K562 (cell line): ENCODE measurements around the gene MATR3. TPM values are rescaled to one million over a fixed set of nuclear protein-coding genes. Genes with fewer than 3 reads are reported as not detected.

Source experiments
- ATAC-seq: fragments of 200-7000 bp; cut with Tn5 transposase; 3 replicates; pipeline ENCODE4 v1.9.1; 2020; ENCODE audit warnings: moderate library complexity
- BruUV-seq: library from RNA; stranded (reverse); fragments of 400-500 nt; replicated peaks from 2 replicates; lab custom pipeline; 2021; lab: Mats Ljungman, UMichigan
- CTCF ChIA-PET: fragments of 300-600 bp; formaldehyde crosslinking; extraction: SDS; loops from one replicate; lab custom pipeline; 2021; ENCODE audit warnings: low intra/inter-chr PET ratio; lab: Yijun Ruan, JAX
- POLR2A ChIA-PET: fragments of 300-600, 350-650 bp; sonication (Branson Sonifier 250); formaldehyde crosslinking; extraction: SDS; loops from one replicate; lab custom pipeline; 2021; ENCODE audit warnings: antibody characterized with exemption, inconsistent platforms; lab: Yijun Ruan, JAX
- DNase-seq, 4 experiments: peaks; one replicate each; pipeline versions ENCODE4 v3.0.0 to v3.0.0-alpha.2; 2011 to 2018; ENCODE audit warnings: low spot score in 3 of 4, mixed read lengths in 3 of 4; ENCODE audit errors: extremely low read depth in 1 of 4
- FAIRE-seq: peaks from 2 replicates; lab custom pipeline; 2011; peaks lifted over from hg19 to GRCh38; lab: Jason Lieb, UNC
- H2AFZ ChIP-seq: 2 replicates; pipeline ENCODE4 v1.6.0; 2011; ENCODE audit warnings: low read depth, low read length, control low read depth, inconsistent platforms
- H3K27ac ChIP-seq: fragments of 200-600 bp; 3 replicates; pipeline ENCODE4 v1.8.0; 2011; ENCODE audit warnings: low read depth, mild to moderate bottlenecking, control low read depth, inconsistent platforms, low read length, moderate library complexity, mixed read lengths; ENCODE audit errors: extremely low read depth
- H3K27me3 ChIP-seq, 2 experiments: fragments of 300-600 bp in 1 of 2; 2 replicates in 1 of 2; 3 replicates in 1 of 2; pipeline versions ENCODE4 v1.6.0 to v1.8.0; 2011; ENCODE audit warnings: inconsistent platforms in 2 of 2, low read length in 2 of 2, mild to moderate bottlenecking in 1 of 2, mixed read lengths in 1 of 2, moderate library complexity in 1 of 2; ENCODE audit not compliant: control insufficient read depth in 2 of 2, insufficient read depth in 2 of 2
- H3K36me3 ChIP-seq: fragments of 300-600 bp; 3 replicates; pipeline ENCODE4 v1.8.0; 2011; ENCODE audit warnings: mild to moderate bottlenecking, low read length, inconsistent platforms; ENCODE audit not compliant: control insufficient read depth, insufficient read depth
- H3K4me1 ChIP-seq, 2 experiments: fragments of 200-600 bp in 1 of 2; replicated peaks in 1 of 2; 2 replicates in 1 of 2; 3 replicates in 1 of 2; pipeline versions ENCODE4 v1.5.1 to v1.8.0; 2011; ENCODE audit warnings: inconsistent platforms in 2 of 2, low read length in 2 of 2, mild to moderate bottlenecking in 1 of 2, mixed read lengths in 1 of 2, moderate library complexity in 1 of 2; ENCODE audit not compliant: control insufficient read depth in 2 of 2, insufficient read depth in 2 of 2
- H3K4me2 ChIP-seq: 2 replicates; pipeline ENCODE4 v1.6.1; 2011; ENCODE audit warnings: low read length, control low read depth, inconsistent platforms, mixed read lengths; ENCODE audit not compliant: insufficient read depth
- H3K4me3 ChIP-seq: fragments of 200-600 bp; sonication (generic), shearing (Covaris generic); 2 replicates; pipeline ENCODE4 v1.5.1; 2016; ENCODE audit warnings: control low read depth, inconsistent platforms
- H3K79me2 ChIP-seq: fragments of 200-600 bp; 3 replicates; pipeline ENCODE4 v1.8.0; 2011; ENCODE audit warnings: low read length, inconsistent platforms; ENCODE audit not compliant: control insufficient read depth, insufficient read depth
- H3K9ac ChIP-seq, 2 experiments: 2 replicates each; pipeline versions ENCODE4 v1.6.0 to v1.6.1; 2011; ENCODE audit warnings: low read depth in 2 of 2, low read length in 2 of 2, control low read depth in 1 of 2, inconsistent platforms in 1 of 2, mild to moderate bottlenecking in 1 of 2, mixed read lengths in 1 of 2; ENCODE audit not compliant: insufficient read depth in 1 of 2
- H3K9me1 ChIP-seq: one replicate; pipeline ENCODE4 v1.6.0; 2011; ENCODE audit warnings: inconsistent platforms, mild to moderate bottlenecking, low read length, moderate library complexity; ENCODE audit not compliant: control insufficient read depth, insufficient read depth
- H3K9me3 ChIP-seq: replicated peaks from 2 replicates; pipeline ENCODE4 v1.5.1; 2011; ENCODE audit warnings: low read depth, low read length, inconsistent platforms; ENCODE audit not compliant: control insufficient read depth, insufficient read depth
- H4K20me1 ChIP-seq: replicated peaks from 2 replicates; pipeline ENCODE4 v1.6.1; 2011; ENCODE audit warnings: low read length, inconsistent platforms, mixed read lengths; ENCODE audit not compliant: control insufficient read depth, insufficient read depth
- ARID3A ChIP-seq: IDR thresholded peaks from 2 replicates; pipeline ENCODE4 v1.6.1; 2012; ENCODE audit warnings: low read depth, low read length, improper control_type of control experiment, borderline replicate concordance
- PYGO2 ChIP-seq: fragments of 450-650 bp; IDR thresholded peaks from 2 replicates; pipeline ENCODE4 v1.6.1; 2016; ENCODE audit warnings: mild to moderate bottlenecking, missing genetic modification characterization, moderate library complexity, missing compliant biosample characterization
- VEZF1 ChIP-seq: fragments of 200-800 bp; sonication (Bioruptor generic); IDR thresholded peaks from 2 replicates; pipeline ENCODE4 v1.6.1; 2017; ENCODE audit warnings: missing genetic modification characterization, missing compliant biosample characterization
- ZNF121 ChIP-seq: sonication (generic); formaldehyde crosslinking; conservative IDR thresholded peaks from 2 replicates; pipeline ENCODE4 v1.8.0; 2022; ENCODE audit warnings: missing genetic modification reagents
- ZNF589 ChIP-seq: fragments of 200-800 bp; sonication (Bioruptor generic); IDR thresholded peaks from 2 replicates; pipeline ENCODE4 v1.6.1; 2016; ENCODE audit warnings: low read depth, missing genetic modification characterization, missing compliant biosample characterization
- WGBS: fragments of 100-300 bp; shearing (Covaris generic); methylation state at CpG from one replicate; pipeline ENCODE4 v1.1.6; 2016; ENCODE audit warnings: low coverage, mixed read lengths; ENCODE audit not compliant: insufficient coverage; ENCODE audit errors: missing lambda C conversion rate; 5-methylcytosine and 5-hydroxymethylcytosine counted together
- in situ Hi-C: fragments of 300-500 bp; cut with MboI; formaldehyde crosslinking; loops from 4 replicates; pipeline ENCODE4 v1.15.0; 2018; ENCODE audit warnings: inconsistent platforms, mixed read lengths
- intact Hi-C: fragments of 100-400 bp; cut with micrococcal nuclease; formaldehyde crosslinking; loops from 2 replicates; pipeline ENCODE4 v1.14.2; 2022
- polyA plus RNA-seq, 8 experiments: library from polyadenylated mRNA; depleted of rRNA in 4 of 8; stranded (reverse) in 5 of 8; unstranded in 3 of 8; fragments of >200 nt; fragmentation: Nextera tagmentation in 2 of 8; fragmentation: Illumina TruSeq in 1 of 8; extraction: Ambion mirVana in 2 of 8; extraction: Trizol in 1 of 8; gene quantifications; 2 replicates each; pipeline versions ENCODE4 v1.2.1 to v1.2.3, GENCODE V29; 2011 to 2014; ENCODE audit warnings: inconsistent platforms in 1 of 8, missing spikeins in 1 of 8
- total RNA-seq, 7 experiments: library from RNA; depleted of rRNA in 6 of 7; stranded (reverse); fragments of >200 nt in 6 of 7; fragmentation: Illumina TruSeq in 2 of 7; extraction: Trizol in 2 of 7; gene quantifications; 2 replicates each; pipeline versions ENCODE4 v1.2.1 to v1.2.3, GENCODE V29; 2011 to 2021; ENCODE audit warnings: low replicate concordance in 1 of 7

Gene MATR3
- total and polyA plus RNA-seq, 9 of the 15 experiments (the other 6 are each of a cell fraction or from before 2014, with no cell fraction given): 150 to 425 (median 263) TPM

GRCh38 chr5:139246394-139246793, 47.1 kb upstream of the MATR3 start (continued):
- TF ChIP-seq ZNF589 (no peak), ARID3A (no peak), VEZF1 (peak; percentile 61)

- Histone ChIP-seq H3K9me1 (no peaks in the 10 kb centered on the region), H3K9ac (no peak overlapping the region)
- no TSS peak for BruUV-seq
- DNase-seq: no peak
- TF ChIP-seq PYGO2 (tag): no peak
- peak; percentile 51; the same call in 1 of the 2 replicates for TF ChIP-seq ZNF121 (CRISPR knock-in tag)
- TF ChIP-seq, all 486 proteins: peak for 1
- Histone ChIP-seq H3K27ac (no peak overlapping the region), H3K36me3 (no peaks in the 10 kb centered on the region), H4K20me1 (no peaks in the 10 kb centered on the region), H2AFZ (no peak overlapping the region), H3K4me2 (no peak overlapping the region), H3K79me2 (no peaks in the 10 kb centered on the region), H3K4me1 (peaks cover 0 to 10% of the 10 kb centered on the region in 2 experiments; a peak in 2 of 5 replicates), H3K27me3 (no peaks in the 10 kb centered on the region), H3K9me3 (no peaks in the 10 kb centered on the region), H3K4me3 (no peak overlapping the region)
- intact Hi-C loops (no loop called here), in situ Hi-C loops (no loop called here)
- ATAC-seq: no peak
- ChIA-PET CTCF (no interaction called here), POLR2A (interaction anchor here (0.6 to 0.8 kb wide), 3 partner anchors 87 to 338 kb away, joined by 3 to 4 read pairs (median 4); no protein-coding TSS in a partner anchor)
- no peak for FAIRE-seq
- WGBS: 20% methylated on average over 2 of the region's 3 CpGs
Observed at GRCh38 chr5:139248826-139249453, 44.6 kb upstream of the MATR3 start.
